ENCODE measurements around the gene MARCHF5.

Gene MARCHF5

DNA sequence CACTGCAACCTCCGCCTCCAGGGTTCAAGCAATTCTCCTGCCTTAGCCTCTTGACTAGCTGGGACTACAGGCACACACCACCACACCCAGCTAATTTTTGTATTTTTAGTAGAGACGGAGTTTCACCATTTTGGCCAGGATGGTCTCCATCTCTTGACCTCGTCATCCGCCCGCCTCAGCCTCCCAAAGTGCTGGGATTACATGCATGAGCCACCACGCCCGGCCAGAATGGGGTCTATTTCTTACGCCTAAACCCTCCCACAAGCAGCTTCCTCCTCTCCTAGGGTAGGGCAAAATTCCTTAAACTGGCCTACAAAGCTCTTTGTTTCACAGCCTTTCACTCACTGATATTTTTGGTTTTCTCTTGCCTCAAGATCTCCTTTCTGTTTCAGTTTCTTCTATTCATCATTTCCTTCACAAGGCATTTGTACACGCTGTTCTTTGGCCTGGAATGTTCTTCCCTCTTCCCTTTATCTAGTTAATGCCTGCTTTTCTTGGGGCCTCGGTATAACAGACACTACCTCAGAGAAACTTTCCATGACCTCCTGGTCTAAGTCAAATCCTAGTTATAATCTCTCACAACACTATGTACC lies 6.8 kb upstream of the MARCHF5 start:
- TF ChIP-seq, protein P1, sequence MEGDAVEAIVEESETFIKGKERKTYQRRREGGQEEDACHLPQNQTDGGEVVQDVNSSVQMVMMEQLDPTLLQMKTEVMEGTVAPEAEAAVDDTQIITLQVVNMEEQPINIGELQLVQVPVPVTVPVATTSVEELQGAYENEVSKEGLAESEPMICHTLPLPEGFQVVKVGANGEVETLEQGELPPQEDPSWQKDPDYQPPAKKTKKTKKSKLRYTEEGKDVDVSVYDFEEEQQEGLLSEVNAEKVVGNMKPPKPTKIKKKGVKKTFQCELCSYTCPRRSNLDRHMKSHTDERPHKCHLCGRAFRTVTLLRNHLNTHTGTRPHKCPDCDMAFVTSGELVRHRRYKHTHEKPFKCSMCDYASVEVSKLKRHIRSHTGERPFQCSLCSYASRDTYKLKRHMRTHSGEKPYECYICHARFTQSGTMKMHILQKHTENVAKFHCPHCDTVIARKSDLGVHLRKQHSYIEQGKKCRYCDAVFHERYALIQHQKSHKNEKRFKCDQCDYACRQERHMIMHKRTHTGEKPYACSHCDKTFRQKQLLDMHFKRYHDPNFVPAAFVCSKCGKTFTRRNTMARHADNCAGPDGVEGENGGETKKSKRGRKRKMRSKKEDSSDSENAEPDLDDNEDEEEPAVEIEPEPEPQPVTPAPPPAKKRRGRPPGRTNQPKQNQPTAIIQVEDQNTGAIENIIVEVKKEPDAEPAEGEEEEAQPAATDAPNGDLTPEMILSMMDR (IDR thresholded peaks at IDR 0.05; ENCODE audit: insufficient read depth, missing control alignments): no peak
- FAIRE-seq (no peak), DNase-seq (ENCODE audit: insufficient read length, low spot score) (no peak)

DNA sequence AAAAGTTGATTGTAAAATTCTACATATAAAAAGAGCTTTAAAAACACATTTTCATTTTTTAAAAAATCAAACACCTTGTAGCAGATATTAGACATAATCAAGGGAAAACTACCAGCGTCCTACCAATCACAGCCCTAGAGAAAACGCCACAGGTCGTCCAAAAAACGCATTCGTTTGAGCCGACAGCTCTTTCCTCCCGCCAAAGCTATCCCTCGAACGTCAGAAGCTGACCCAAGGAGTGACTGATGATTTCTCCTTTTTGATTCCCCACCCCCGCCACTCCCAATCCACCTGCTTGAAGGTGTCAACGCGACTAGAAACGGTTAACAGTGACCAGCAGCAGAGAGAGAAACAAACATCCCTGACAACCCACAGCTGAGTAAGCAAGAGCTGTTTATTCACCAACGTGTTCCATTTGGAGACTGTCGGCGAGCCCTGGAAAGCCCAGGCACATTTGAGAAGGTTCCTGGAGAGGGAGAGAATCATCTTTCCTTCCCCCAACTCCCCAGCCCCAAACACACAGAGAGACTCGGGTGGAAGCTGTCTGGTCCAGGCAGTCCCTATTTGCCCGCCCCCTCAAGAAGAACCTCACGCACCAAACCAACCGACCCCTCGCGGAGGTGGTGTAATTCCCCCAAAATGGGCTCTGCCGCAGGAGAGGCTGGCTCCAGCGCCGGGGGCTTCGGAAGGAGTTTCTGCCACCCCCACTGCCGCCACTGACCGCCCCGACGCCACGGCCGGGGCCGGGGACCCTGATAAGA lies 711 bp upstream of the MARCHF5 start:
- no peak for DNase-seq (ENCODE audit: insufficient read length, low spot score)
- FAIRE-seq: no peak
- TF ChIP-seq, protein P1 (IDR thresholded peaks at IDR 0.05; ENCODE audit: insufficient read depth, missing control alignments): no peak

DNA sequence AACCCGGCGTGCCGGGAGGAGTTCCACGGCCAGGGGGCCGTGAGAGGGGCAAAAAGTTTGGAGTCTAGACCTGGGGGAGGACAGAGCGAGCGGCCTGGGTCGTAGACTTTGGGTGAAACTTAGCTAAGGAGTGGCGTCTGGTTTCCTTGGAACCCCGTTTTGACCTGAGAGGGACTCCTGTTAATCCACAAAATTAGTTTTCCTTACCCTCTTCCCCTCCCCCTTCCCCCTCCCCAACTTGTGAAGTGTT lies 574 bp downstream of the MARCHF5 start:
- DNase-seq (ENCODE audit: insufficient read length, low spot score): no peak
- FAIRE-seq: no peak
- TF ChIP-seq, protein P1 (IDR thresholded peaks at IDR 0.05; ENCODE audit: insufficient read depth, missing control alignments): no peak

DNA sequence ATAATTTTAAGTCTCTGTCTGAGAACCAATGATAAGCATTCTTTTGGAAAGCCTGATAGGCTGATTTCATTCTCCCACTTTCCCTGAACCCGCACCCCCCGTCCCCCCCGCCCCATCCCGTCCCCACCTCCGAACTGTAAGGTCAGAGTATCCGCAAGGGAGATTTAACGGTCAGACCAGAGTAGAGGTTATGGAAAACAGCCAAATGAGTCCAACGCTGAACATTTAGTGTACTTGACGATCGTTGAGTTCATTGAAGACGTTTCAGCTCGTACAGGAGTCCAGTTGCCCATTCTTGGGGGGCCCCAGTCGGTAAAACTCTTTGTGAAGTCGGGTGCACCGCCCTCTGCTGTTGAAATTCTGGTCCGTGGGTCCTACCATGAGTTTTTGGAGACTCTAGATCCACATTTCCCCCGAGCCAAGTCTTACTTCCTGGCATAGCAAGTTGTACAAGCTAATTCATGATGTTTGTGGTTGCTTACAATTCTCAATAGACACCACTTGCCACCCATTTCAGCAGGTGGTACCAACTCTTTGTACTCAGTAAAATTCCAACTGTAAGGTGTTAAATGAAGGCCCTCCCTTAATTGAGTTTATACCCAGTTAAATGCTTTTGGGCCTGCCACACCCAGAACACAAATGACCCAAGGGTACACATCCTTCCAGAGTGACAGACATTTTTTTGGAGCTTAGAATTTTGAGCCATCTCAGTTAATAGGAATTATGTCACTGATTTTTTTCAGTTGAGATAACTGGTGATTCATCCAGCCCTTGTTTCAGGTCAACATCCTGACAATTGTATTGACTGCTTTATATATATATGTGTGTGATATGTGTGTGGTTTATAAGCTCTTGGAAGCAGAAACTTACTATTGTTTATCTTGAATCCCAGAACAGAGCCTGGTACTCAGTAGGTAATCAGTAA lies 1.2 kb downstream of the MARCHF5 start:
- FAIRE-seq (no peak), DNase-seq (ENCODE audit: insufficient read length, low spot score) (no peak)
- TF ChIP-seq, protein P1 (IDR thresholded peaks at IDR 0.05; ENCODE audit: insufficient read depth, missing control alignments): peak; percentile 52

DNA sequence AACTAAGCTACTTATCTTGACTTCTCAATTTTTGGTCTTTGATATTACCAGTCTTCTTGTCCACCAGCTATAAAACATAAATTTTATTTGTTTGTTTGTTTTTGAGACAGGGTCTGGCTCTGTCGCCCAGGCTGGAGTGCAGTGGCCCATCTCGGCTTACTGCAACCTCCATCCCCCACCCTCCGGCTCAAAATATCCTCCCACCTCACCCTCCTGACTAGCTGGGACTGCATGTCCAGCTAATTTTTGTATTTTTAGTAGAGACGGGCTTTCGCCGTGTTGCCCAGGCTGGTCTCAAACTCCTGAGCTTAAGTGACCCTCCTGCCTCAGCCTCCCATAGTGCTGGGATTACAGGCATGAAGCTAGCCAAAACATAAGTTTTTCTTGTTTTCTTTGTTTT lies 7.5 kb downstream of the MARCHF5 start:
- TF ChIP-seq, protein P1 (IDR thresholded peaks at IDR 0.05; ENCODE audit: insufficient read depth, missing control alignments): no peak
- no peak for FAIRE-seq
- no peak for DNase-seq (ENCODE audit: insufficient read length, low spot score)

DNA sequence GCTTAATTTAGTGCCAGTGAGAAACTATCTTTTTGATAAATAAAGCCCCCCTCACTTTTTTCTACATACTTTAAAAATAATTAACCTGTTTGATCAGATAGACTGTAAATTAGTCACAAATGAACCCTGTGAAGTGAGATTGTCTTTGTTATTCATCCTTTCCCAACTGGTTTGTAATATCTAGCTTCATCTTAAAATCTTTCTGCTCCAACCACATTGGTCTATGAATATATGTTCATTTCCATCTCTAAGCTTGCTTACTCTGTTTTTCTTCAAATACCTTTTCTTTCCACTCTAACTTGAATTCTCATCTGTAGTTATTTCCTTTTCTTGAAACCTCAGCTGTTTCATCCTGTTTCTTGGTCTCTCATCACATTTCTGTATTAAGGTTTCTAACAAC lies 12.1 kb downstream of the MARCHF5 start:
- FAIRE-seq: no peak
- TF ChIP-seq, protein P1 (IDR thresholded peaks at IDR 0.05; ENCODE audit: insufficient read depth, missing control alignments): no peak
- no peak for DNase-seq (ENCODE audit: insufficient read length, low spot score)

Data from D721Med (cell line).